GM23338 (cell line): ENCODE results near the gene FCSK. TPM values are rescaled to one million over a fixed set of nuclear protein-coding genes. Genes with fewer than 3 reads are reported as not detected.
A peak's percentile ranks its signal among the peaks of the same experiment; 100 is the strongest.

ENCODE experiments used
- ATAC-seq: fragments of 200-7000 bp; cut with Tn5 transposase; 3 replicates; pipeline ENCODE4 v1.9.1; 2020
- DNase-seq: peaks from one replicate; pipeline ENCODE4 v3.0.0-alpha.2; 2015; ENCODE audit warnings: low spot score
- H2AFZ ChIP-seq: fragments of 200-600 bp; sonication (generic); 2 replicates; pipeline ENCODE4 v1.8.0; 2016; ENCODE audit warnings: antibody characterized with exemption, mild to moderate bottlenecking, moderate library complexity
- H3F3A ChIP-seq: fragments of 200-600 bp; sonication (generic); replicated peaks from 2 replicates; pipeline ENCODE4 v1.8.0; 2017; ENCODE audit warnings: antibody characterized with exemption, mixed run types, low read depth
- H3K27ac ChIP-seq: fragments of 200-600 bp; sonication (generic); 2 replicates; pipeline ENCODE4 v1.6.1; 2016; ENCODE audit warnings: low read depth
- H3K27me3 ChIP-seq: fragments of 200-600 bp; sonication (generic); 2 replicates; pipeline ENCODE4 v1.8.0; 2016; ENCODE audit warnings: mild to moderate bottlenecking, mixed run types, moderate library complexity; ENCODE audit not compliant: insufficient read depth
- H3K36me3 ChIP-seq: fragments of 200-600 bp; sonication (generic); 2 replicates; pipeline ENCODE4 v1.8.0; 2016; ENCODE audit warnings: mild to moderate bottlenecking; ENCODE audit not compliant: insufficient read depth
- H3K4me1 ChIP-seq: fragments of 200-600 bp; sonication (generic); 2 replicates; pipeline ENCODE4 v1.8.0; 2016; ENCODE audit warnings: mild to moderate bottlenecking, moderate library complexity; ENCODE audit not compliant: insufficient read depth
- H3K4me2 ChIP-seq: fragments of 200-600 bp; sonication (generic); 2 replicates; pipeline ENCODE4 v1.7.1; 2017; ENCODE audit warnings: mixed run types
- H3K4me3 ChIP-seq: fragments of 200-600 bp; sonication (generic); 2 replicates; pipeline ENCODE4 v1.6.1; 2016; ENCODE audit warnings: mixed run types
- H3K79me2 ChIP-seq: fragments of 200-600 bp; sonication (generic); replicated peaks from 2 replicates; pipeline ENCODE4 v1.8.0; 2017; ENCODE audit warnings: mild to moderate bottlenecking; ENCODE audit not compliant: insufficient read depth
- H3K9me2 ChIP-seq: fragments of 200-600 bp; sonication (generic); 2 replicates; pipeline ENCODE4 v1.8.0; 2017; ENCODE audit not compliant: insufficient read depth
- H4K20me1 ChIP-seq: fragments of 200-600 bp; sonication (generic); replicated peaks from 2 replicates; pipeline ENCODE4 v1.8.0; 2017; ENCODE audit warnings: mild to moderate bottlenecking; ENCODE audit not compliant: insufficient read depth
- H3K27ac Mint-ChIP-seq: 2 replicates; pipeline ENCODE4 v1.8.0; 2020; ENCODE audit warnings: inconsistent platforms, mild to moderate bottlenecking, moderate library complexity, mixed read lengths
- H3K27me3 Mint-ChIP-seq: 3 replicates; pipeline ENCODE4 v1.8.0; 2022; ENCODE audit warnings: low read depth, mild to moderate bottlenecking, moderate library complexity, mixed read lengths, inconsistent platforms; ENCODE audit not compliant: insufficient read depth, poor library complexity
- H3K36me3 Mint-ChIP-seq: 3 replicates; pipeline ENCODE4 v1.8.0; 2021; ENCODE audit warnings: low read depth, mild to moderate bottlenecking, inconsistent platforms, moderate library complexity, mixed read lengths
- H3K4me1 Mint-ChIP-seq: 3 replicates; pipeline ENCODE4 v1.8.0; 2020; ENCODE audit warnings: mild to moderate bottlenecking, inconsistent platforms, mixed read lengths
- H3K4me3 Mint-ChIP-seq: 3 replicates; pipeline ENCODE4 v1.8.0; 2021; ENCODE audit warnings: moderate library complexity, mild to moderate bottlenecking, inconsistent platforms, mixed read lengths
- H3K9me3 Mint-ChIP-seq: 3 replicates; pipeline ENCODE4 v1.8.0; 2020; ENCODE audit warnings: moderate library complexity, mild to moderate bottlenecking, inconsistent platforms, mixed read lengths
- CREB1 ChIP-seq: fragments of 250-450 bp; sonication (Bioruptor Pico); IDR thresholded peaks from 2 replicates; pipeline ENCODE4 v1.5.0; 2020; ENCODE audit warnings: low read depth, mild to moderate bottlenecking, moderate library complexity
- EZH2phosphoT487 ChIP-seq: fragments of 200-600 bp; sonication (generic); IDR thresholded peaks from one replicate; pipeline ENCODE4 v1.8.1; 2018; ENCODE audit warnings: antibody characterized with exemption; ENCODE audit not compliant: unreplicated experiment
- JUNB ChIP-seq: IDR thresholded peaks from one replicate; pipeline ENCODE4 v1.6.1; 2016; ENCODE audit warnings: antibody characterized with exemption; ENCODE audit not compliant: unreplicated experiment
- NANOG ChIP-seq: IDR thresholded peaks from 2 replicates; pipeline ENCODE4 v1.6.1; 2016; ENCODE audit warnings: antibody characterized with exemption, borderline replicate concordance
- POLR2AphosphoS5 ChIP-seq: IDR thresholded peaks from 2 replicates; pipeline ENCODE4 v1.6.1; 2016; ENCODE audit warnings: antibody characterized with exemption, low read depth
- STAT1 ChIP-seq: IDR thresholded peaks from one replicate; pipeline ENCODE4 v1.6.1; 2016; ENCODE audit warnings: antibody characterized with exemption; ENCODE audit not compliant: unreplicated experiment
- ZNF114 ChIP-seq: fragments of 250-450 bp; sonication (Bioruptor Pico); IDR thresholded peaks from 2 replicates; pipeline ENCODE4 v1.5.0; 2020; ENCODE audit warnings: mild to moderate bottlenecking, moderate library complexity
- polyA plus RNA-seq: library from polyadenylated mRNA; unstranded; fragments of >200 nt; fragmentation: Nextera tagmentation; extraction: Ambion mirVana; gene quantifications from 2 replicates; pipeline ENCODE4 v1.2.1, GENCODE V29; 2016
- total RNA-seq: library from RNA; depleted of rRNA; stranded (reverse); fragments of >200 nt; shearing (Covaris generic); gene quantifications from 2 replicates; pipeline ENCODE4 v1.2.3, GENCODE V29; 2014
- TF ChIP-seq, protein P1 (sequence below), 2 experiments: fragments of 200-600 bp in 1 of 2; sonication (generic) in 1 of 2; conservative IDR thresholded peaks; 2 replicates each; pipeline versions ENCODE4 v1.5.1 to v1.6.1; 2016 to 2017; ENCODE audit warnings: antibody characterized with exemption in 2 of 2, low read depth in 2 of 2, mild to moderate bottlenecking in 2 of 2, moderate library complexity in 1 of 2
- TF ChIP-seq, protein P2 (sequence below): fragments of 250-450 bp; sonication (Bioruptor Pico); IDR thresholded peaks from 2 replicates; pipeline ENCODE4 v1.5.0; 2020; ENCODE audit warnings: mild to moderate bottlenecking, moderate library complexity

FCSK gene
- total and polyA plus RNA-seq, 2 experiments from 2014 or later: 2.3 to 4.0 TPM

DNA sequence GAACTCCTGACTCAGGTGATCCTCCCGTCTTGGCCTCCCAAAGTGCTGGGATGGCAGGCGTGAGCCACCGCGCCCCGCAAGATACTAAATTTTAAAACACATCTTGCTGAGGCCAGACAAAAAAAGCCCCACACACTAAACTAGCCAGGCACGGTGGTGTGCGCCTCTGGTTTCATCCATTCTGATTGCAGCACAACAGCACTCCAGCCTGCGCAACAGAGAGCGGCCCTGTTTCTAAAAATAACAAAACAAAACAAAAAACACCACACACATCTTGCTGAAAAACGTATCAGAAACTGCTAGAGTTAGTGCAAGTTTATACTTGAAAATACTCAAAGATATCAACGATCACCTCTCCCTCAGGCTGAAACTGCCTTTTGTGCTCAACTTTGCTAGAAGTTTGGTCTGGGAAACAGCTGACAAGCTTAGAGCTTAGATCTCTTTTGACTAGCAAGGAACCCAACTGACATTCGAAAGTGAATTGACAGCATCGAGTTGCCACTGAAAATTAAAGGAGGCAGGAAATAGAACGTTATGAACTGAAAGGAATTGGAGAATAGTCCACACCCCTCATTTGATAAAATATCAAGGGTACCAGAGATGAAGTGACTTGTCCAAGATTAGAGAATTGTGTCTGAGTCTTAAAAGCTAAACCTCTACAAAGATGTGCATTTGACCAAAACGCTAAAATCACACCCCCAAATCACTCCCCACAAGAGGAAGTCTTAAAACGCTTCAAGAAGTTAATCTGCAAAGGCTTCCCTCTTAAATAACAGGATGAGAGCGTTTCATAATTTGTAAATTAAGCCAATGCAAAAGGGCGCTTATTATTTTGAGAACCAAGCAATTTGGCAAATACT is 68.1 kb downstream of the FCSK start:
- Mint-ChIP-seq H3K9me3 (no peaks in the 10 kb centered on the region; the same call in 1 of the 3 replicates), H3K4me1 (peaks cover 26% of the 10 kb centered on the region), H3K36me3 (peaks cover 40% of the 10 kb centered on the region), H3K4me3 (peak overlapping the region; percentile 99), H3K27ac (peak overlapping the region; percentile 99; the same call in 1 of the 2 replicates), H3K27me3 (peaks cover 15% of the 10 kb centered on the region)
- Histone ChIP-seq H3K27me3 (no peaks in the 10 kb centered on the region), H3K9me2 (no peaks in the 10 kb centered on the region), H4K20me1 (peaks cover 24% of the 10 kb centered on the region), H3K79me2 (peaks cover 53% of the 10 kb centered on the region), H3K4me3 (peak overlapping the region; percentile 85), H3F3A (peaks cover 11% of the 10 kb centered on the region), H3K4me2 (peak overlapping the region; percentile 94), H3K4me1 (peaks cover 19% of the 10 kb centered on the region), H2AFZ (peak overlapping the region; percentile 14; the same call in 1 of the 2 replicates), H3K27ac (peak overlapping the region; percentile 86; the same call in 1 of the 2 replicates), H3K36me3 (peaks cover 16% of the 10 kb centered on the region; the same call in 1 of the 2 replicates)
- no peak for DNase-seq
- TF ChIP-seq ZNF114 (CRISPR knock-in tag) (no peak), NANOG (no peak), CREB1 (no peak), POLR2AphosphoS5 (no peak), STAT1 (no peak), JUNB (no peak), EZH2phosphoT487 (no peak)
- TF ChIP-seq, protein P1, sequence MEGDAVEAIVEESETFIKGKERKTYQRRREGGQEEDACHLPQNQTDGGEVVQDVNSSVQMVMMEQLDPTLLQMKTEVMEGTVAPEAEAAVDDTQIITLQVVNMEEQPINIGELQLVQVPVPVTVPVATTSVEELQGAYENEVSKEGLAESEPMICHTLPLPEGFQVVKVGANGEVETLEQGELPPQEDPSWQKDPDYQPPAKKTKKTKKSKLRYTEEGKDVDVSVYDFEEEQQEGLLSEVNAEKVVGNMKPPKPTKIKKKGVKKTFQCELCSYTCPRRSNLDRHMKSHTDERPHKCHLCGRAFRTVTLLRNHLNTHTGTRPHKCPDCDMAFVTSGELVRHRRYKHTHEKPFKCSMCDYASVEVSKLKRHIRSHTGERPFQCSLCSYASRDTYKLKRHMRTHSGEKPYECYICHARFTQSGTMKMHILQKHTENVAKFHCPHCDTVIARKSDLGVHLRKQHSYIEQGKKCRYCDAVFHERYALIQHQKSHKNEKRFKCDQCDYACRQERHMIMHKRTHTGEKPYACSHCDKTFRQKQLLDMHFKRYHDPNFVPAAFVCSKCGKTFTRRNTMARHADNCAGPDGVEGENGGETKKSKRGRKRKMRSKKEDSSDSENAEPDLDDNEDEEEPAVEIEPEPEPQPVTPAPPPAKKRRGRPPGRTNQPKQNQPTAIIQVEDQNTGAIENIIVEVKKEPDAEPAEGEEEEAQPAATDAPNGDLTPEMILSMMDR (conservative IDR thresholded peaks at IDR 0.05; ENCODE audit: low read depth in 2 of 2): no peak
- TF ChIP-seq, protein P2, sequence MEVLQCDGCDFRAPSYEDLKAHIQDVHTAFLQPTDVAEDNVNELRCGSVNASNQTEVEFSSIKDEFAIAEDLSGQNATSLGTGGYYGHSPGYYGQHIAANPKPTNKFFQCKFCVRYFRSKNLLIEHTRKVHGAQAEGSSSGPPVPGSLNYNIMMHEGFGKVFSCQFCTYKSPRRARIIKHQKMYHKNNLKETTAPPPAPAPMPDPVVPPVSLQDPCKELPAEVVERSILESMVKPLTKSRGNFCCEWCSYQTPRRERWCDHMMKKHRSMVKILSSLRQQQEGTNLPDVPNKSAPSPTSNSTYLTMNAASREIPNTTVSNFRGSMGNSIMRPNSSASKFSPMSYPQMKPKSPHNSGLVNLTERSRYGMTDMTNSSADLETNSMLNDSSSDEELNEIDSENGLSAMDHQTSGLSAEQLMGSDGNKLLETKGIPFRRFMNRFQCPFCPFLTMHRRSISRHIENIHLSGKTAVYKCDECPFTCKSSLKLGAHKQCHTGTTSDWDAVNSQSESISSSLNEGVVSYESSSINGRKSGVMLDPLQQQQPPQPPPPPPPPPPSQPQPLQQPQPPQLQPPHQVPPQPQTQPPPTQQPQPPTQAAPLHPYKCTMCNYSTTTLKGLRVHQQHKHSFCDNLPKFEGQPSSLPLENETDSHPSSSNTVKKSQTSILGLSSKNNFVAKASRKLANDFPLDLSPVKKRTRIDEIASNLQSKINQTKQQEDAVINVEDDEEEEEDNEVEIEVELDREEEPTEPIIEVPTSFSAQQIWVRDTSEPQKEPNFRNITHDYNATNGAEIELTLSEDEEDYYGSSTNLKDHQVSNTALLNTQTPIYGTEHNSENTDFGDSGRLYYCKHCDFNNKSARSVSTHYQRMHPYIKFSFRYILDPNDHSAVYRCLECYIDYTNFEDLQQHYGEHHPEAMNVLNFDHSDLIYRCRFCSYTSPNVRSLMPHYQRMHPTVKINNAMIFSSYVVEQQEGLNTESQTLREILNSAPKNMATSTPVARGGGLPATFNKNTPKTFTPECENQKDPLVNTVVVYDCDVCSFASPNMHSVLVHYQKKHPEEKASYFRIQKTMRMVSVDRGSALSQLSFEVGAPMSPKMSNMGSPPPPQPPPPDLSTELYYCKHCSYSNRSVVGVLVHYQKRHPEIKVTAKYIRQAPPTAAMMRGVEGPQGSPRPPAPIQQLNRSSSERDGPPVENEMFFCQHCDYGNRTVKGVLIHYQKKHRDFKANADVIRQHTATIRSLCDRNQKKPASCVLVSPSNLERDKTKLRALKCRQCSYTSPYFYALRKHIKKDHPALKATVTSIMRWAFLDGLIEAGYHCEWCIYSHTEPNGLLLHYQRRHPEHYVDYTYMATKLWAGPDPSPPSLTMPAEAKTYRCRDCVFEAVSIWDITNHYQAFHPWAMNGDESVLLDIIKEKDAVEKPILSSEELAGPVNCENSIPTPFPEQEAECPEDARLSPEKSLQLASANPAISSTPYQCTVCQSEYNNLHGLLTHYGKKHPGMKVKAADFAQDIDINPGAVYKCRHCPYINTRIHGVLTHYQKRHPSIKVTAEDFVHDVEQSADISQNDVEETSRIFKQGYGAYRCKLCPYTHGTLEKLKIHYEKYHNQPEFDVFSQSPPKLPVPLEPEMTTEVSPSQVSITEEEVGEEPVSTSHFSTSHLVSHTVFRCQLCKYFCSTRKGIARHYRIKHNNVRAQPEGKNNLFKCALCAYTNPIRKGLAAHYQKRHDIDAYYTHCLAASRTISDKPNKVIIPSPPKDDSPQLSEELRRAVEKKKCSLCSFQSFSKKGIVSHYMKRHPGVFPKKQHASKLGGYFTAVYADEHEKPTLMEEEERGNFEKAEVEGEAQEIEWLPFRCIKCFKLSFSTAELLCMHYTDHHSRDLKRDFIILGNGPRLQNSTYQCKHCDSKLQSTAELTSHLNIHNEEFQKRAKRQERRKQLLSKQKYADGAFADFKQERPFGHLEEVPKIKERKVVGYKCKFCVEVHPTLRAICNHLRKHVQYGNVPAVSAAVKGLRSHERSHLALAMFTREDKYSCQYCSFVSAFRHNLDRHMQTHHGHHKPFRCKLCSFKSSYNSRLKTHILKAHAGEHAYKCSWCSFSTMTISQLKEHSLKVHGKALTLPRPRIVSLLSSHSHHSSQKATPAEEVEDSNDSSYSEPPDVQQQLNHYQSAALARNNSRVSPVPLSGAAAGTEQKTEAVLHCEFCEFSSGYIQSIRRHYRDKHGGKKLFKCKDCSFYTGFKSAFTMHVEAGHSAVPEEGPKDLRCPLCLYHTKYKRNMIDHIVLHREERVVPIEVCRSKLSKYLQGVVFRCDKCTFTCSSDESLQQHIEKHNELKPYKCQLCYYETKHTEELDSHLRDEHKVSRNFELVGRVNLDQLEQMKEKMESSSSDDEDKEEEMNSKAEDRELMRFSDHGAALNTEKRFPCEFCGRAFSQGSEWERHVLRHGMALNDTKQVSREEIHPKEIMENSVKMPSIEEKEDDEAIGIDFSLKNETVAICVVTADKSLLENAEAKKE (CRISPR knock-in tag): no peak
- ATAC-seq: no peak
